Activated CD8-positive, alpha-beta memory T cell treated with anti-CD3 and anti-CD28 coated beads, Interleukin-2, amount 10 ng/mL, durations not matched to agents 7 days and 5 days (primary cell): ENCODE results near the gene SNRK. TPM values are rescaled to one million over a fixed set of nuclear protein-coding genes. Genes with fewer than 3 reads are reported as not detected.
"Not testable (repeated sequence)": the region's sequence is repeated elsewhere in the genome, so short reads cannot be mapped to it uniquely, and the experiment has no call there.

Experiments
- ATAC-seq: fragments of 150-1000 bp; cut with Tn5 transposase; one replicate; pipeline ENCODE4 v1.10.0; 2021; ENCODE audit warnings: moderate library complexity
- CTCF ChIA-PET: fragments of 350-600 bp; sonication (Branson Sonifier 250); formaldehyde crosslinking; loops from one replicate; lab custom pipeline; 2021; ENCODE audit warnings: antibody characterized with exemption; lab: Charles Lee
- DNase-seq: peaks from one replicate; pipeline ENCODE4 v3.0.0-alpha.2; 2020
- H3K27ac Mint-ChIP-seq: one replicate; pipeline ENCODE4 v1.8.0; 2021; ENCODE audit warnings: mild to moderate bottlenecking, mixed read lengths
- H3K27me3 Mint-ChIP-seq: one replicate; pipeline ENCODE4 v1.8.0; 2021; ENCODE audit warnings: mixed read lengths
- H3K36me3 Mint-ChIP-seq: one replicate; pipeline ENCODE4 v1.8.0; 2021; ENCODE audit warnings: mild to moderate bottlenecking, mixed read lengths
- H3K4me1 Mint-ChIP-seq: one replicate; pipeline ENCODE4 v1.8.0; 2021; ENCODE audit warnings: mixed read lengths
- H3K4me3 Mint-ChIP-seq: one replicate; pipeline ENCODE4 v1.8.0; 2021; ENCODE audit warnings: mild to moderate bottlenecking, moderate library complexity, mixed read lengths
- H3K9me3 Mint-ChIP-seq: one replicate; pipeline ENCODE4 v1.8.0; 2022; ENCODE audit warnings: low read depth, mixed read lengths
- total RNA-seq, 2 experiments: library from RNA; stranded (reverse); gene quantifications; one replicate each; pipeline ENCODE4 v1.2.3, GENCODE V29; 2021

SNRK gene
- total RNA-seq, 2 experiments from 2014 or later, result 47.7 to 57.2 TPM

DNA sequence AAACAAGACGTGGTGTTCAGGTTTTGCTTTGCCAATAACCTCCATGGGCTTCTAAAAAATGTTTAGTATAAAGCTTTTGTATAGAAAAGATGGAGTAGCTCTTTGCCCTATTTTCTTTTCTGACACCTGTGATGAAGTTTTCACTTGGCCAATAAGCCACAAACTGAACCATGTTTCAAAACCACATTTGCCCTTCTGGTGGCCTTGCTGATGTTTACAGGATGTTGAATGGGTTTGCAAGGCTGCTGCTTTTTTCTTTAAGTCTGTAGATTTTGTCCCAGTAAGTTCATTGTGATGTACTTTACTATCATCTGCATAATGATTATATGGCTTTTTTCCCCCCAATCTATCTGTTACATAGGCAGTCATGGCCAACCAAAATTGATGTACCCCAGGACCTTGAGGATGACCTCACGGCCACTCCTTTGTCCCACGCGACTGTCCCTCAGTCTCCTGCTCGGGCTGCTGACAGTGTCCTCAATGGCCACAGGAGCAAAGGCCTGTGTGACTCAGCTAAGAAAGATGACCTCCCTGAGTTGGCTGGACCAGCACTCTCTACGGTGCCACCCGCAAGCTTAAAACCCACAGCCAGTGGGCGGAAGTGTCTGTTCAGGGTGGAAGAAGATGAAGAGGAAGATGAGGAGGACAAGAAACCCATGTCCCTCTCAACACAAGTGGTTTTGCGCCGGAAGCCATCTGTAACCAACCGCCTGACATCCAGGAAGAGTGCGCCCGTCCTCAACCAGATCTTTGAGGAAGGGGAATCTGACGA is 60.8 kb downstream of the SNRK start:
- peak overlapping the region; percentile 60 for H3K4me3 Mint-ChIP-seq
- H3K9me3 Mint-ChIP-seq, result peaks cover 11% of the 10 kb centered on the region
- peaks cover 69% of the 10 kb centered on the region for H3K4me1 Mint-ChIP-seq
- peaks cover 92% of the 10 kb centered on the region for H3K36me3 Mint-ChIP-seq
- DNase-seq, result peak; percentile 87
- H3K27ac Mint-ChIP-seq, result peak overlapping the region; percentile 98
- no peaks in the 10 kb centered on the region for H3K27me3 Mint-ChIP-seq
- peak; percentile 66 for ATAC-seq
- CTCF ChIA-PET, result interaction anchor here (0.8 to 3.6 kb wide), 11 partner anchors 22 to 516 kb away, joined by 3 to 22 read pairs (median 4); partner anchors contain the start of gene SNRK

- Mint-ChIP-seq H3K4me1 (peaks cover 63% of the 10 kb centered on the region), H3K9me3 (peaks cover 11% of the 10 kb centered on the region), H3K36me3 (peaks cover 92% of the 10 kb centered on the region), H3K27me3 (no peaks in the 10 kb centered on the region), H3K27ac (peak overlapping the region; percentile 98), H3K4me3 (peak overlapping the region; percentile 60)
- ATAC-seq (no peak), DNase-seq (no peak)
- CTCF ChIA-PET, result interaction anchor here (1.1 to 3.6 kb wide), 6 partner anchors 42 to 516 kb away, joined by 3 to 22 read pairs (median 8); partner anchors contain the start of gene SNRK
These were observed 61.4 kb downstream of the SNRK start for GRCh38 chr3:43347774-43348173.

DNA sequence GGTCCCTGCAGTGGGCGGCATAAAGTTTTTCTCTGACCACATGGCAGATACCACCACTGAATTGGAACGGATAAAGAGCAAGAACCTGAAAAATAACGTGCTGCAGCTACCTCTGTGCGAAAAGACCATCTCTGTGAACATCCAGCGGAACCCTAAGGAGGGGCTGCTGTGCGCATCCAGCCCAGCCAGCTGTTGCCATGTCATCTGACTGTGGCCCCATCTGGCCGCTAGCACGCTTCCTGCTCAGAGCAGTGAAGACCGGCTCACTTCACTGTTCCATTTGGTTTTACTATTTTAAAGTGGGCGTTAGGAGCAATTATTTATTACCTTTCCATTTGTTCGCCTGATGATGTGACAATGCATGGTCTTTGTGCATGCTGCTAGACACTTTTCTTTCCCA is 62.0 kb downstream of the SNRK start:
- H3K4me3 Mint-ChIP-seq, result no peak overlapping the region
- H3K27me3 Mint-ChIP-seq, result no peaks in the 10 kb centered on the region
- ATAC-seq (no peak), DNase-seq (no peak)
- peaks cover 90% of the 10 kb centered on the region for H3K36me3 Mint-ChIP-seq
- H3K27ac Mint-ChIP-seq, result peak overlapping the region; percentile 98
- H3K4me1 Mint-ChIP-seq, result peaks cover 57% of the 10 kb centered on the region
- peaks cover 15% of the 10 kb centered on the region for H3K9me3 Mint-ChIP-seq
- CTCF ChIA-PET, result interaction anchor here (1.0 to 3.6 kb wide), 3 partner anchors 30 to 62 kb away, joined by 4 to 15 read pairs (median 5); partner anchors contain the start of gene SNRK

DNA sequence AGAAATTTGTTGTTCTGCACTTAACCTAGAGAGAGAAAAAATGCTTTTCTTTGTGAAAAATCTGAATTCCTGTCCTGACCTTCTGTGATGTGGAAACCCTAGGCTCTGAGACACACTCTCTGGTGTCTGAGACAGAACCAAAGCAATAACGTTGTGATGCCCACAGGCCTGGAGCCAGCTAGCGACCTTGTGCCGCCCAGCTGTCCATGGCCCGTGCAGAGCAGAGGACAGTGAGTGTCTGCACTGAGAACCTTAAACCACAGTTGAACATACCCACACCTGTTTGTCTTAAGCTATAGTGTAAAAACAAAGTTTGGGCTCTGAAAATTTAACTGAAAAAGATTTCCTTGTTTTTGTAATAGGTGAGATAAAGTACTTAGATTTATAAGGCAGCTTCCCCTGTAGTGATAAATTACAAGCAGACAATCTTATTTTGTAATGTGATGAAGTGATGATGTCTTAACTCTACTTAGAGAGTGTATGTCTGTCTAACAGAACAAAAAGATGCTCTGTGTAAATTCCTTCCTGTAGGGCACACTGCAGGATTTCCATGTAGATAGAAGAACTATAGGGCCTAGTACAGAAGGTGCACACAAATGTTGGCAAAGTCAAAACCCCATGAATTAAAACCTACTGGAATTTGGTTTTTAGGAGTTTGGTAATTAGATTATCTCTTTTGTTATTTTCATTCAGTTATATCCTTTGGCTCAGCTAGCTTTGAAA is 62.7 kb downstream of the SNRK start:
- H3K36me3 Mint-ChIP-seq, result peaks cover 90% of the 10 kb centered on the region
- no peak for DNase-seq
- peaks cover 20% of the 10 kb centered on the region for H3K9me3 Mint-ChIP-seq
- H3K4me3 Mint-ChIP-seq, result no peak overlapping the region
- H3K27ac Mint-ChIP-seq, result peak overlapping the region; percentile 98
- ATAC-seq, result no peak
- CTCF ChIA-PET, result interaction anchor here (1.0 to 1.2 kb wide), 2 partner anchors 29 to 187 kb away, joined by 3 to 4 read pairs; no protein-coding TSS in a partner anchor
- peaks cover 50% of the 10 kb centered on the region for H3K4me1 Mint-ChIP-seq
- H3K27me3 Mint-ChIP-seq, result no peaks in the 10 kb centered on the region

DNA sequence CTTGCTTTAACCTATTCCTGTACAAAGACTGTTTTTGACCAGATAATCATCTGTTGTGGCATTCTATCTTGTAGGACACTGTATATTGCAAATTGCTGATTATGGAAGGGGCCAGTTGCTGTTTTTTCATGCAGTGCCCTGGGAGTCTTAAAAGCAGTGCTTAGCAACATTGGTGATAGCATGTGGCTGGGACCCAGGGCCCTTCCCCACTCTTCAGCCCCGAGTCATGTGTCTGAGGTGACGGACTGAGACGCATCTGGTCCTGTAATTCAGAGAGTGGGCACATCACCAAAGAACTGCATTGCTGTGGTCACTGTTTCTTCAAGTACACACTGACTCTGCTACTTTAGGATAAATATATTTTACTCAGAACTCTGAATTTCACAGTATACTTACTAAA is 63.4 kb downstream of the SNRK start:
- Mint-ChIP-seq H3K27ac (no peak overlapping the region), H3K4me1 (peaks cover 44% of the 10 kb centered on the region), H3K4me3 (no peak overlapping the region), H3K27me3 (no peaks in the 10 kb centered on the region), H3K36me3 (peaks cover 91% of the 10 kb centered on the region), H3K9me3 (peaks cover 27% of the 10 kb centered on the region)
- CTCF ChIA-PET, result interaction anchor here (1.2 kb wide), 1 partner anchor 187 kb away, joined by 3 read pairs; no protein-coding TSS in a partner anchor
- ATAC-seq, result no peak
- no peak for DNase-seq

DNA sequence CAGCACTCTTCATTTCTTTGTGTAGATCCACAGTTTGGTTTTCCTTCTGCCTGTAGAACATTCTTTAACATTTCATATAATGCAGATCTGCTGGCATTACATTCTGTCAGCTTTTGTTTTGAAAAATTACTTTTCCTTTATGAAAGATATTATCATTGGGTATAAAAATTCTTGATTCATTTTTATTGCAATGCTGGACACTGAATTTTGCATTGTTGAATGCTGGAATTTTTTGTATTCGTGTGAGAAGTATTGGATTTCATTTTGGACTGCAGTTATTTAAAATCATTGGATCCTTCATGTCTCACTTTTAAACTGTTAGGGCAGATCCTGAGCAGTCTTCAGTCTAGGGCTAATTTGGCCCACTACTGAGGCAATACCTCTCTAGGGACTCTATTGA is 67.1 kb downstream of the SNRK start:
- CTCF ChIA-PET, result no interaction called here

GRCh38 chr3:43353923-43354670 is 67.8 kb downstream of the SNRK start:
- H3K27ac Mint-ChIP-seq, result no peak overlapping the region
- H3K4me3 Mint-ChIP-seq, result no peak overlapping the region
- DNase-seq, result no peak
- H3K9me3 Mint-ChIP-seq, result peaks cover 43% of the 10 kb centered on the region
- CTCF ChIA-PET, result no interaction called here
- no peak for ATAC-seq
- no peaks in the 10 kb centered on the region for H3K27me3 Mint-ChIP-seq
- peaks cover 3% of the 10 kb centered on the region for H3K4me1 Mint-ChIP-seq
- H3K36me3 Mint-ChIP-seq, result peaks cover 75% of the 10 kb centered on the region

More for the DNA sequence above, 67.1 kb downstream of the SNRK start:
- DNase-seq (no peak), ATAC-seq (no peak)
- Mint-ChIP-seq H3K9me3 (peaks cover 43% of the 10 kb centered on the region), H3K4me1 (peaks cover 11% of the 10 kb centered on the region), H3K27me3 (no peaks in the 10 kb centered on the region), H3K4me3 (no peak overlapping the region), H3K27ac (no peak overlapping the region), H3K36me3 (peaks cover 82% of the 10 kb centered on the region)

DNA sequence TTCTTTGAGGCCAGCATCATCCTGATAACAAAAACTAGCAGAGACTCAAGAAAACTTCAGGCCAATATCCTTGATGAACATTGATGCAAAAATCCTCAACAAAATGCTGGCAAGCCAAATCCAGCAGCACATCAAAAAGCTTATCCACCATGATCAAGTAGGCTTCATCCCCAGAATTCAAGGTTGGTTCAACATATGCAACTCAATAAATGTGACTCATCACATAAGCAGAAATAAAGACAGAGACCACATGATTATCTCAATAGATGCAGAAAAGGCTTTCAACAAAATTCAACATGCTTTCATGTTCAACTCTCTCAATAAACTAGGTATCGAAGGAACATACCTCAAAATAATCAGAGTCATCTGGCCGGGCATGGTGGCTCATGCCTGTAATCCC is 69.7 kb downstream of the SNRK start:
- H3K4me1 Mint-ChIP-seq, DNase-seq, H3K27me3 Mint-ChIP-seq, H3K4me3 Mint-ChIP-seq, H3K27ac Mint-ChIP-seq, ATAC-seq: not testable (repeated sequence)
- Mint-ChIP-seq H3K9me3 (peaks cover 41% of the 10 kb centered on the region), H3K36me3 (peaks cover 57% of the 10 kb centered on the region)
- CTCF ChIA-PET, result interaction anchor here (0.8 kb wide), 1 partner anchor 33 kb away, joined by 3 read pairs; no protein-coding TSS in a partner anchor

GRCh38 chr3:43361077-43361476 is 74.7 kb downstream of the SNRK start:
- Mint-ChIP-seq H3K36me3 (peaks cover 8% of the 10 kb centered on the region), H3K4me1 (no peaks in the 10 kb centered on the region), H3K9me3 (peaks cover 5% of the 10 kb centered on the region), H3K27me3 (no peaks in the 10 kb centered on the region), H3K4me3 (no peak overlapping the region), H3K27ac (no peak overlapping the region)
- CTCF ChIA-PET, result interaction anchor here (1.0 kb wide), 1 partner anchor 17 kb away, joined by 3 read pairs; no protein-coding TSS in a partner anchor
- ATAC-seq (no peak), DNase-seq (no peak)

DNA sequence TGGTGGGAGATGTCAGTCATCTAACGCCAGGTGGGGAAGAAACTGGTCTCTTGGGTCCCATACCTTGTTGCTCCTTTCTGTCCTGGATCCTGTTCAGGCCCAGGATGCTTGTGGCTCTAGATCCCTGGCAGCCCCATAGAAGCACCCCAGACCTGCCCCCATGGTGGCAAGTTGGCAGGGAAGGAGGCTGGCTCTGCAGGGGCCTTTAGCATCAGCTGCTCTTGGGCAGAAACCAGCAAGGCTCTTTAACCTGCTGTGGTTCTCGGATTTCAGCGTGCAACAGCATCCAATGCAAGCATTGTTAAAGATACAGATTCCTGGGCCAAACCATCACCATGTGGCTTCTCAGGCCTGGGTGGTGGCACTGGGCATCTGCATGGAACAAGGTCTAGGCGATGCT is 75.8 kb downstream of the SNRK start:
- Mint-ChIP-seq H3K4me3 (no peak overlapping the region), H3K9me3 (peaks cover 5% of the 10 kb centered on the region), H3K27ac (no peak overlapping the region), H3K27me3 (no peaks in the 10 kb centered on the region), H3K36me3 (peaks cover 3% of the 10 kb centered on the region), H3K4me1 (no peaks in the 10 kb centered on the region)
- no peak for ATAC-seq
- DNase-seq, result peak; percentile 35
- CTCF ChIA-PET, result no interaction called here

- Mint-ChIP-seq H3K36me3 (no peaks in the 10 kb centered on the region), H3K27ac (no peak overlapping the region), H3K9me3 (no peaks in the 10 kb centered on the region), H3K4me1 (no peaks in the 10 kb centered on the region), H3K27me3 (no peaks in the 10 kb centered on the region), H3K4me3 (no peak overlapping the region)
- no peak for DNase-seq
- ATAC-seq, result no peak
- CTCF ChIA-PET, result interaction anchor here (1.3 kb wide), 1 partner anchor 13 kb away, joined by 3 read pairs; no protein-coding TSS in a partner anchor
These were observed 76.6 kb downstream of the SNRK start for GRCh38 chr3:43362961-43363360.

DNA sequence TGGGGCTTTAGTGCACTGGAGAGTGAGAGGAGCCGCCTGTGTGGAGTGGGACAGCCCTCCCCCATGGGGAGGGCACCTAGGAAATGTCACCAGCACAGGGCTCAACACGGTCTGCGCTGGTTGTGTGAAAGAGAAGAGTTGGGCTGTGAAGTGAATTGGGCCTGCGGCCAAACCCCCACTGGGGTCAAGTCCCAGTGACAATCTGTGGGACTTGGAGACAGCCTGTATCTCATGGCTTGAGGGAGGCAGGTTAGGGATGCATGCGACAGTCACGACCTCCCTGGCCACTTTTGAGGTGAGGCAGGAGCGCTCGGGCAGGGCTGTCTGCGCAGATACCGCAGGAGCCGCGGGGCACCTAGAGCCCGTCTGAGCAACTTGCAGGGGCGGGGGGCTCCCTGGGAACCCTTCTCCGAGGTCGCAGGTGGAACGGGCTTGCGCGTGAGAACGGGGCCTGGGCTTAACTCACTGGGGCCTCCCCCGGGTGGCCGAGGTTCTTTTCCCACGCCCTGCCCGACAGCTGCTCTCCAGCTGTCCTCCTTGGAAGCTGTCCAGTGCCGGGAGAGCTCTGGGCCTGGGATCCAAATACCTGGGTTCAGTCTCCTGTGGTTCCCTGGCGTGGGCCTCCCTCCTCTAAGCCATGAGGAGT is 77.4 kb downstream of the SNRK start:
- Mint-ChIP-seq H3K4me3 (no peak overlapping the region), H3K9me3 (no peaks in the 10 kb centered on the region), H3K27ac (no peak overlapping the region), H3K36me3 (no peaks in the 10 kb centered on the region), H3K4me1 (no peaks in the 10 kb centered on the region), H3K27me3 (no peaks in the 10 kb centered on the region)
- CTCF ChIA-PET, result interaction anchor here (1.3 kb wide), 1 partner anchor 12 kb away, joined by 3 read pairs; no protein-coding TSS in a partner anchor
- ATAC-seq (no peak), DNase-seq (peak; percentile 31)
